ENCODE data around the gene METAP2.

DNA sequence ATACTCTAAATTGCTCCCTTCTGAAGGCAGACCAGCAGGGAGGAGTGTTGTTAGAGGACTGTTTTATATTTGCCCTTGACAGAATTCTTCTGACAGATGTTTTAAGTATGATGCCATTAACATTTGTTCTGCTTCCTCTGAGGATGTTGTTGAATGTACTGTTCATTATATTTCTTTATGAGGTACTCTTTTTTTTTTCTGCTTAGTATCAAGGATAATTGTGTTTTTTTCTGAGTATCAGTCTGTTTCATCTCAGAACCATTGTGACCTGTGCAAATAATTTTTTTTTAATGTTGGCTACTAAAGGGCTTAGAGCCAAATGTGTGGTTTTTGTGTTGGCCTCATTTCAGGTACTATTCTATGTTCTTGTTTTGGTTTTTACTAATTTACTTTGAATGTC is 10.6 kb downstream of the METAP2 start:
- TF ChIP-seq EZH2 (IDR thresholded peaks at IDR 0.05; ENCODE audit: borderline replicate concordance, low read depth, low read length, severe bottlenecking) (no peak), POLR2A (IDR thresholded peaks at IDR 0.05; ENCODE audit: low read depth, low read length) (no peak), JUN (IDR thresholded peaks at IDR 0.05; ENCODE audit: borderline replicate concordance, insufficient read depth, insufficient read length, low read depth) (no peak), POLR2AphosphoS5 (IDR thresholded peaks at IDR 0.05; ENCODE audit: insufficient read depth, low read depth, low read length) (no peak), MAX (IDR thresholded peaks at IDR 0.05; ENCODE audit: insufficient read depth, insufficient read length) (no peak), GATA2 (IDR thresholded peaks at IDR 0.05; ENCODE audit: insufficient read depth, insufficient read length, low read depth, low read length) (no peak)
- TF ChIP-seq, protein P1, sequence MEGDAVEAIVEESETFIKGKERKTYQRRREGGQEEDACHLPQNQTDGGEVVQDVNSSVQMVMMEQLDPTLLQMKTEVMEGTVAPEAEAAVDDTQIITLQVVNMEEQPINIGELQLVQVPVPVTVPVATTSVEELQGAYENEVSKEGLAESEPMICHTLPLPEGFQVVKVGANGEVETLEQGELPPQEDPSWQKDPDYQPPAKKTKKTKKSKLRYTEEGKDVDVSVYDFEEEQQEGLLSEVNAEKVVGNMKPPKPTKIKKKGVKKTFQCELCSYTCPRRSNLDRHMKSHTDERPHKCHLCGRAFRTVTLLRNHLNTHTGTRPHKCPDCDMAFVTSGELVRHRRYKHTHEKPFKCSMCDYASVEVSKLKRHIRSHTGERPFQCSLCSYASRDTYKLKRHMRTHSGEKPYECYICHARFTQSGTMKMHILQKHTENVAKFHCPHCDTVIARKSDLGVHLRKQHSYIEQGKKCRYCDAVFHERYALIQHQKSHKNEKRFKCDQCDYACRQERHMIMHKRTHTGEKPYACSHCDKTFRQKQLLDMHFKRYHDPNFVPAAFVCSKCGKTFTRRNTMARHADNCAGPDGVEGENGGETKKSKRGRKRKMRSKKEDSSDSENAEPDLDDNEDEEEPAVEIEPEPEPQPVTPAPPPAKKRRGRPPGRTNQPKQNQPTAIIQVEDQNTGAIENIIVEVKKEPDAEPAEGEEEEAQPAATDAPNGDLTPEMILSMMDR (IDR thresholded peaks at IDR 0.05; ENCODE audit: extremely low read depth in 1 of 2, insufficient read depth in 1 of 2, low read depth in 1 of 2, low read length in 2 of 2) = no peak

All from endothelial cell of umbilical vein (primary cell).